ENCODE measurements around the gene DMXL1. TPM values are rescaled to one million over a fixed set of nuclear protein-coding genes. Genes with fewer than 3 reads are reported as not detected.

Gene DMXL1
- total RNA-seq, 2 experiments from 2014 or later = 28.4 to 29.1 TPM

GRCh38 chr5:119274767-119275130 lies 203.9 kb downstream of the DMXL1 start:
- H3K27me3 Mint-ChIP-seq = peaks cover 6% of the 10 kb centered on the region
- TF ChIP-seq CTCF (IDR thresholded peaks at IDR 0.05) = no peak
- intact Hi-C loops (cut with DNase I, micrococcal nuclease) = loop anchor here in 1 of 2 experiments (5.0 kb wide), 1 partner anchor 68 kb away; no protein-coding TSS in a partner anchor
- DNase-seq (peak in 4 of 14 experiments; percentile 44 to 81 (median 70)), ATAC-seq (ENCODE audit: poor library complexity) (peak; percentile 38)
- Histone ChIP-seq H3K27me3 (ENCODE audit: control insufficient read depth in 1 of 2, insufficient read depth in 2 of 2, low read length in 2 of 2) (no peaks in the 10 kb centered on the region), H3K36me3 (ENCODE audit: insufficient read depth, low read length) (peaks cover 8% of the 10 kb centered on the region), H3K4me1 (ENCODE audit: insufficient read depth, low read length) (peaks cover 84% of the 10 kb centered on the region), H3K4me3 (ENCODE audit: low read length) (peak overlapping the region; percentile 69), H3K27ac (ENCODE audit: low read depth in 1 of 2, low read length in 2 of 2) (peak overlapping the region; percentile 67 to 84), H3K9me3 (ENCODE audit: control insufficient read depth in 1 of 2, insufficient read depth in 1 of 2, low read length in 2 of 2) (no peaks in the 10 kb centered on the region)
- POLR2A ChIA-PET = interaction anchor here (0.7 to 7.8 kb wide), 10 partner anchors 9 to 85 kb away, joined by 3 to 116 read pairs (median 17); no protein-coding TSS in a partner anchor
- peak overlapping the region; percentile 97 for H3K27ac Mint-ChIP-seq
- H3K4me1 Mint-ChIP-seq (ENCODE audit: low read depth) = peaks cover 96% of the 10 kb centered on the region
- peaks cover 64% of the 10 kb centered on the region for H3K36me3 Mint-ChIP-seq (ENCODE audit: low read depth)
- CTCF ChIA-PET = interaction anchor here (1.4 to 2.1 kb wide), 4 partner anchors 9 to 204 kb away, joined by 4 to 6 read pairs (median 4); partner anchors contain the start of gene DMXL1
- no peaks in the 10 kb centered on the region for H3K9me3 Mint-ChIP-seq
- H3K4me3 Mint-ChIP-seq = peak overlapping the region; percentile 99

DNA sequence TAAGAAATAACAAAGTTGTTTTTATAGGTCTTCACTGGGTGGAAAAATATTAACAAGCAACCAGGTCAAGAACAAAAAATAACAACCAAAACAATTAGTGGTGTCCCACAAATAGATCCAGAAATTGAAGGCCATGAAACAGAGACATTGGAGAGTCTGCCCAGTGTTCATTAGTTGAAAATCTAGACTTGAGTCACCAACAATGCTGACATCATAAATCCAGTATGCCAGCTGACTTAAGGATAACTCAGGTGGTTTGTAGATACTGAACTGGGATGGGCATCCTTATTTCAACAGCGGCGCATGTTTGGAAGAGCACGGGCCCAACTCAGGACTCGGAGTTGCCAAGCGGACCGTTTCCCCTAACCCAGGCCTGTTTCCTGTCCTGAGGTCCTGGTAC lies 204.3 kb downstream of the DMXL1 start:
- CTCF ChIA-PET = interaction anchor here (1.4 to 2.1 kb wide), 4 partner anchors 9 to 205 kb away, joined by 4 to 6 read pairs (median 4); partner anchors contain the start of gene DMXL1
- DNase-seq = peak in 2 of 14 experiments; percentile 33 to 39
- Mint-ChIP-seq H3K4me3 (peak overlapping the region; percentile 99), H3K36me3 (ENCODE audit: low read depth) (peaks cover 64% of the 10 kb centered on the region), H3K9me3 (no peaks in the 10 kb centered on the region), H3K27me3 (peaks cover 6% of the 10 kb centered on the region), H3K4me1 (ENCODE audit: low read depth) (peaks cover 96% of the 10 kb centered on the region), H3K27ac (peak overlapping the region; percentile 97)
- POLR2A ChIA-PET = interaction anchor here (1.0 to 7.8 kb wide), 9 partner anchors 9 to 85 kb away, joined by 3 to 116 read pairs (median 18); no protein-coding TSS in a partner anchor
- peak overlapping the region; percentile 9 for H3K4me3 ChIP-seq (ENCODE audit: low read length)
- H3K27me3 ChIP-seq (ENCODE audit: control insufficient read depth in 1 of 2, insufficient read depth in 2 of 2, low read length in 2 of 2) = no peaks in the 10 kb centered on the region
- no peak for ATAC-seq (ENCODE audit: poor library complexity)
- intact Hi-C loops (cut with DNase I, micrococcal nuclease) = no loop called here
- peaks cover 86% of the 10 kb centered on the region for H3K4me1 ChIP-seq (ENCODE audit: insufficient read depth, low read length)
- TF ChIP-seq CTCF (IDR thresholded peaks at IDR 0.05) = no peak
- no peaks in the 10 kb centered on the region for H3K9me3 ChIP-seq (ENCODE audit: control insufficient read depth in 1 of 2, insufficient read depth in 1 of 2, low read length in 2 of 2)
- peaks cover 8% of the 10 kb centered on the region for H3K36me3 ChIP-seq (ENCODE audit: insufficient read depth, low read length)
- H3K27ac ChIP-seq (ENCODE audit: low read depth in 1 of 2, low read length in 2 of 2) = peak overlapping the region; percentile 67 to 84

- H3K4me3 ChIP-seq (ENCODE audit: low read length) = peak overlapping the region; percentile 9
- peak in 3 of 14 experiments; percentile 45 to 51 (median 47) for DNase-seq
Measured at GRCh38 chr5:119275601-119276173, 204.8 kb downstream of the DMXL1 start.

More at GRCh38 chr5:119275601-119276173, 204.8 kb downstream of the DMXL1 start:
- peak overlapping the region; percentile 97 for H3K27ac Mint-ChIP-seq
- intact Hi-C loops (cut with DNase I, micrococcal nuclease) = no loop called here
- no peak for ATAC-seq (ENCODE audit: poor library complexity)
- H3K36me3 ChIP-seq (ENCODE audit: insufficient read depth, low read length) = peaks cover 12% of the 10 kb centered on the region
- H3K36me3 Mint-ChIP-seq (ENCODE audit: low read depth) = peaks cover 67% of the 10 kb centered on the region
- H3K27me3 Mint-ChIP-seq = peaks cover 6% of the 10 kb centered on the region
- no peaks in the 10 kb centered on the region for H3K9me3 Mint-ChIP-seq
- H3K4me1 Mint-ChIP-seq (ENCODE audit: low read depth) = peaks cover 99% of the 10 kb centered on the region
- H3K27ac ChIP-seq (ENCODE audit: low read depth in 1 of 2, low read length in 2 of 2) = peak overlapping the region; percentile 67 to 84
- TF ChIP-seq CTCF (IDR thresholded peaks at IDR 0.05) = no peak
- ChIA-PET POLR2A (interaction anchor here (1.0 to 7.6 kb wide), 6 partner anchors 14 to 84 kb away, joined by 3 to 84 read pairs (median 24); no protein-coding TSS in a partner anchor), CTCF (interaction anchor here (1.4 to 1.7 kb wide), 2 partner anchors 8 to 40 kb away, joined by 5 to 6 read pairs; no protein-coding TSS in a partner anchor)
- peaks cover 90% of the 10 kb centered on the region for H3K4me1 ChIP-seq (ENCODE audit: insufficient read depth, low read length)
- peak overlapping the region; percentile 99 for H3K4me3 Mint-ChIP-seq
- no peaks in the 10 kb centered on the region for H3K27me3 ChIP-seq (ENCODE audit: control insufficient read depth in 1 of 2, insufficient read depth in 2 of 2, low read length in 2 of 2)
- no peaks in the 10 kb centered on the region for H3K9me3 ChIP-seq (ENCODE audit: control insufficient read depth in 1 of 2, insufficient read depth in 1 of 2, low read length in 2 of 2)

Data from CD4-positive, alpha-beta T cell (primary cell).